Astrocyte of the spinal cord (primary cell): Measurements from ENCODE around the gene C7.

Experiments
- DNase-seq: peaks from one replicate; pipeline ENCODE4 v3.0.0; 2011; ENCODE audit warnings: low read depth, low spot score
- H3K4me3 ChIP-seq: 2 replicates; pipeline ENCODE4 v1.5.1; 2011; ENCODE audit warnings: low read depth, mild to moderate bottlenecking, low read length, moderate library complexity
- in situ Hi-C: cut with HindIII; loops from 2 replicates; pipeline ENCODE4 v1.10.0; 2017; ENCODE audit warnings: low sequenced_read_pairs
- TF ChIP-seq, protein P1 (sequence below): IDR thresholded peaks from 2 replicates; pipeline ENCODE4 v1.5.1; 2012; ENCODE audit warnings: low read depth, mild to moderate bottlenecking, low read length, inconsistent platforms

The C7 gene

DNA sequence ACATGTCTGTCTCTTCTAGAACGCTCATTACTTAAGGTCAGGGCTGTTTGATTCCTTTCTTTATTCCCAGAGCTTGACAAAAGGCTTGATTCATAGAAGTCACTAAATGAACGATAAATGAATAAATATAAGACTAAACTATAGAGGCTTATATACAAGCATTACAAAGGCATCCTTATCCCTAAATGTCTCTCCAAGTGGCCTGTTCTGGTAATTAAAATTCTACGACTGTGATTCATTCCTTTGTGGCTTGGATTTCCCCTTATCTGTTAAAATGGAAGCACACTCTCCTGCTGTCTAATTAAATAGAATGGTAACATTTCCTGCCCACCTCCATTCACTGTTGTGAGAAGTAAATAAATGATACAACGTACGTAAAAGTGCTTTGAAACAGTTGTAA is 49.5 kb downstream of the C7 start:
- peak; percentile 36 for DNase-seq
- no peak overlapping the region for H3K4me3 ChIP-seq
- TF ChIP-seq, protein P1, sequence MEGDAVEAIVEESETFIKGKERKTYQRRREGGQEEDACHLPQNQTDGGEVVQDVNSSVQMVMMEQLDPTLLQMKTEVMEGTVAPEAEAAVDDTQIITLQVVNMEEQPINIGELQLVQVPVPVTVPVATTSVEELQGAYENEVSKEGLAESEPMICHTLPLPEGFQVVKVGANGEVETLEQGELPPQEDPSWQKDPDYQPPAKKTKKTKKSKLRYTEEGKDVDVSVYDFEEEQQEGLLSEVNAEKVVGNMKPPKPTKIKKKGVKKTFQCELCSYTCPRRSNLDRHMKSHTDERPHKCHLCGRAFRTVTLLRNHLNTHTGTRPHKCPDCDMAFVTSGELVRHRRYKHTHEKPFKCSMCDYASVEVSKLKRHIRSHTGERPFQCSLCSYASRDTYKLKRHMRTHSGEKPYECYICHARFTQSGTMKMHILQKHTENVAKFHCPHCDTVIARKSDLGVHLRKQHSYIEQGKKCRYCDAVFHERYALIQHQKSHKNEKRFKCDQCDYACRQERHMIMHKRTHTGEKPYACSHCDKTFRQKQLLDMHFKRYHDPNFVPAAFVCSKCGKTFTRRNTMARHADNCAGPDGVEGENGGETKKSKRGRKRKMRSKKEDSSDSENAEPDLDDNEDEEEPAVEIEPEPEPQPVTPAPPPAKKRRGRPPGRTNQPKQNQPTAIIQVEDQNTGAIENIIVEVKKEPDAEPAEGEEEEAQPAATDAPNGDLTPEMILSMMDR: no peak
- in situ Hi-C loops: no loop called here

DNA sequence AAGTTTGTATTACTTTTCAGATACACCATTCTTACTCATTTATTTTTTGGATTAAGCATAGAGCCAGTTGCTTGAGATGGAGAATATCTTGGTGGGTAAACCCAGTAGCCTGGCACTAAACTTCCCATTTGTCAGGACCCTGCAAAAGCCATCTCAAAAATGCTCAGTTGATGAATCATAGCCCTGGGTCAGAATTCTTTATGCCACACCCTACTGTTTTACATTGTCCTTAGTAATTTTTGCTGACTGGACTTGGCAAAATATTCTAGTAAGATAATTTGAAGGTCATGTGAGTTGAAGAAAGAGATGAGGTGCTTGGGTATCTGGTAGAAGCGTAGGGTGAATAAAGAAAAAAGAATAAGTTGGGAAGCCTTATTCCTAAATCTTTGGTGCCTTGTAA is 50.7 kb downstream of the C7 start:
- TF ChIP-seq, protein P1: no peak
- H3K4me3 ChIP-seq: no peak overlapping the region
- DNase-seq: no peak
- in situ Hi-C loops: no loop called here

DNA sequence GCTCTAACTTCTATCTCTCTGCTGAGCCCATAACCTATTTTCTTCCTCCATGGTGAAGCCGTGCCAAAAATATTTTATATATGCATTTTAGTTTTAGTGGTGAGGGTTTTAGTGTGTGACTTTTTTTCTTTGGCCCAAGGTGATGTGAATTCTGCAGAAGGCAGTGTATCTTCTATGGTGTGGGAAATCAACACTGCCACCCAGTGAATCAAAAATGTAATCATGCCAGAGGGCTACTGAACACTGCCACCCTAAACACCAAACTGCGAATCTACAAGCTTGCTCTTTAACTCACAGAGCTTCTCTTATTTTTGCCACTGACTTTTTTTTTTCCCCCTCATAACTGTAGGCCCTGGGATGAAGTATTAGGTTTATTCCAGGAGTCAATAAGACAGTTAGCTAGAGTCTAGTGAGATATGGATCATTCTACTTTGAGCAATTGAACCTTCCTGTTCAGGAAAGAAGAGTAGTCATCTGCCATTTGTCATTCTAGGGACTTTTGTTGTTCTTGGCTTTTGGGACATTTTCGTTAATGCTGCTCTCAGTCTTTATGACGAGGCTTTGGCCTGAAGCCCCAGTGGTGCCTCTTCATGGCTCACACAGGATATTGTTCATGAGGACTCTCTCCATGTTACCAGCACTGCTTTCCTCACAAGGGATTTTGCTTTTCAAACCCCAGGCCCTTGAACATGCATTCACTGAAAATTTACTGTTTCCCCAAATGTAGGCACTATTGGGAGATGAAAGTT is 53.1 kb downstream of the C7 start:
- TF ChIP-seq, protein P1: no peak
- no peak overlapping the region for H3K4me3 ChIP-seq
- in situ Hi-C loops: no loop called here
- DNase-seq: peak; percentile 21

DNA sequence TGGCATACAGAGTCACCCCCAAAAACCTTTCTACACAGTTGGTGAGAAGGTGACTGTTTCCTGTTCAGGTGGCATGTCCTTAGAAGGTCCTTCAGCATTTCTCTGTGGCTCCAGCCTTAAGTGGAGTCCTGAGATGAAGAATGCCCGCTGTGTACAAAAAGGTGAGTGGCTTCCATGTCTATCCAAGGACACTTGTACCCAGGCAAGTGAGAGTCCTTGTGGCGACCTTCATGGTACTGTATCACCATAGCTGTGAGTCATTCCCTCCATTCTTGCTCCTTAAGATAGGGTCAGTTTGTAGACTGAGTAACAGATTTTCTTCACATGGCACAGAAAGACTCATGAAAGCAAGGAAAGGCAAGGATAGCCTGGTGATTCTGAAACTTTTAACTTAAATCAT is 63.1 kb downstream of the C7 start:
- in situ Hi-C loops: no loop called here
- no peak overlapping the region for H3K4me3 ChIP-seq
- DNase-seq: no peak
- TF ChIP-seq, protein P1: no peak

DNA sequence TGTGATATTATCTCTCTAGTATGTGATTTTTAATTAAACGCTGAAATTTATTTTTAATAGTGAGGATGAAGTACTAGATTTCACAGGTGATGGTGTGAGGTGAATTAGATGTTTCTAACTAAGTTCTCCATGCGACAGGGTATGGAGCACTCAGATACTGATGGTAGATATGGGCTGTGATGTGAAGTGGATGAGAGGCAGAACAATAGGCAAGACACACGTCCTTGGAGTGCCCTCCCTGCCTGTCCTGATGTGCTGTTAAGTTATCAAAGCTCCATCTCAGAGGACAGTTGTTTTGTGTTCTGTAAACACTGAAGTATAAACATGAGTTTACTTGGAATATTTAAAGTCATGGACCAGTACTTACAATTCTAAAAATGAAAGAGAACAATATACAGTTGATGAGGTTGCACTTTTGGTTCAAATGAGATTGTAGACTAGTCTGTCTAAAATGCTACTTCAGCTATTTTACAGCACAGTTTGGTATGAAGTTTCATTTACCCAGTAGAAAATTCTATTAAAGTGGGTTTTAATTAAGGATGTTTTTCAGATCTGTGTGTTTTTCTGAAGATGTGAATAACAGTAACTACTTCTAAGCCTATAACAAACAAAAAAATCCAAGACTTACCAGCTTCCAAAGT is 64.2 kb downstream of the C7 start:
- in situ Hi-C loops: no loop called here
- TF ChIP-seq, protein P1: no peak
- H3K4me3 ChIP-seq: no peak overlapping the region
- DNase-seq: no peak

DNA sequence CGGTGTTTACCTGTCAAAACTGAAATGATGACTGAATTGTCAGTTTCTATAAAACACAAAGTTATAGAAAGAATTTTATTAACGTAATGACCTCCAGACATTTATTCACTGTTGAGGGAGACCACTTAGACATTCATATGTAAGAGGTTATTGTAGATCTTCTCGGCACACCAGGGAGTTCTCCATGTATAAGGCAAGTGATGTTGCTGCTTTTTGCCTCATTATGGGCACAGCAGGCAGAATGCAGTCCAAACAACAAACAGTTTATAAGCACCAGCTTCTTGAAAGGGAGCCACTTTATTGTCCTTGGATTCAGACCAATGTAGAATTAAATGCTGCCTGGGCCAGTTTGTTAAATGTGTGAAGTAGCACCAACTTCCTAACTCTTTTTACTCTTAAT is 66.7 kb downstream of the C7 start:
- in situ Hi-C loops: no loop called here
- TF ChIP-seq, protein P1: no peak
- no peak overlapping the region for H3K4me3 ChIP-seq
- DNase-seq: no peak
